ENCODE measurements around the gene RBMS3.

RBMS3 gene

GRCh38 chr3:29677421-29677820 is 396.6 kb downstream of the RBMS3 start:
- DNase-seq (ENCODE audit: low spot score) = no peak
- in situ Hi-C loops (cut with MboI; ENCODE audit: low pct_unique_long_range_greater_than_20kb, low sequenced_read_pairs, unreplicated experiment) = no loop called here
- no peak for TF ChIP-seq CTCF (IDR thresholded peaks at IDR 0.05; ENCODE audit: extremely low read depth, insufficient read depth, missing control alignments)

GRCh38 chr3:29679944-29680343 is 399.1 kb downstream of the RBMS3 start:
- no peak for DNase-seq (ENCODE audit: low spot score)
- in situ Hi-C loops (cut with MboI; ENCODE audit: low pct_unique_long_range_greater_than_20kb, low sequenced_read_pairs, unreplicated experiment) = no loop called here
- TF ChIP-seq CTCF (IDR thresholded peaks at IDR 0.05; ENCODE audit: extremely low read depth, insufficient read depth, missing control alignments) = no peak

- TF ChIP-seq CTCF (IDR thresholded peaks at IDR 0.05; ENCODE audit: extremely low read depth, insufficient read depth, missing control alignments) = no peak
- in situ Hi-C loops (cut with MboI; ENCODE audit: low pct_unique_long_range_greater_than_20kb, low sequenced_read_pairs, unreplicated experiment) = no loop called here
- DNase-seq (ENCODE audit: low spot score) = peak; percentile 47
Observed at GRCh38 chr3:29683018-29683993, 402.4 kb downstream of the RBMS3 start.

- DNase-seq (ENCODE audit: low spot score) = peak; percentile 66
- in situ Hi-C loops (cut with MboI; ENCODE audit: low pct_unique_long_range_greater_than_20kb, low sequenced_read_pairs, unreplicated experiment) = no loop called here
- no peak for TF ChIP-seq CTCF (IDR thresholded peaks at IDR 0.05; ENCODE audit: extremely low read depth, insufficient read depth, missing control alignments)
Observed at GRCh38 chr3:29686889-29687592, 406.2 kb downstream of the RBMS3 start.

GRCh38 chr3:29690686-29691353 is 409.9 kb downstream of the RBMS3 start:
- no peak for DNase-seq (ENCODE audit: low spot score)
- in situ Hi-C loops (cut with MboI; ENCODE audit: low pct_unique_long_range_greater_than_20kb, low sequenced_read_pairs, unreplicated experiment) = no loop called here
- TF ChIP-seq CTCF (IDR thresholded peaks at IDR 0.05; ENCODE audit: extremely low read depth, insufficient read depth, missing control alignments) = no peak

- no peak for DNase-seq (ENCODE audit: low spot score)
- in situ Hi-C loops (cut with MboI; ENCODE audit: low pct_unique_long_range_greater_than_20kb, low sequenced_read_pairs, unreplicated experiment) = no loop called here
- TF ChIP-seq CTCF (IDR thresholded peaks at IDR 0.05; ENCODE audit: extremely low read depth, insufficient read depth, missing control alignments) = no peak
Observed at GRCh38 chr3:29693863-29694262, 413.0 kb downstream of the RBMS3 start.
